Uterus (tissue), 2 donors: Measurements from ENCODE around the gene OTOG.

Experiments used
- POLR2A ChIP-seq, 2 donors: fragments of 450-650 bp; IDR thresholded peaks; one replicate each; pipeline ENCODE4 v1.6.1; 2016; ENCODE audit warnings: antibody characterized with exemption in 2 of 2, mild to moderate bottlenecking in 1 of 2, moderate library complexity in 1 of 2
- TF ChIP-seq, protein P1 (sequence below), 4 experiments: fragments of 200-600 bp in 2 of 4; fragments of 450-650 bp in 2 of 4; sonication (generic) in 2 of 4; IDR thresholded peaks; one replicate each; pipeline ENCODE4 v1.5.1; 2016 to 2019; ENCODE audit warnings: antibody characterized with exemption in 4 of 4, mild to moderate bottlenecking in 2 of 4, moderate library complexity in 1 of 4

- TF ChIP-seq POLR2A (IDR thresholded peaks at IDR 0.05): no peak
- TF ChIP-seq, protein P1, sequence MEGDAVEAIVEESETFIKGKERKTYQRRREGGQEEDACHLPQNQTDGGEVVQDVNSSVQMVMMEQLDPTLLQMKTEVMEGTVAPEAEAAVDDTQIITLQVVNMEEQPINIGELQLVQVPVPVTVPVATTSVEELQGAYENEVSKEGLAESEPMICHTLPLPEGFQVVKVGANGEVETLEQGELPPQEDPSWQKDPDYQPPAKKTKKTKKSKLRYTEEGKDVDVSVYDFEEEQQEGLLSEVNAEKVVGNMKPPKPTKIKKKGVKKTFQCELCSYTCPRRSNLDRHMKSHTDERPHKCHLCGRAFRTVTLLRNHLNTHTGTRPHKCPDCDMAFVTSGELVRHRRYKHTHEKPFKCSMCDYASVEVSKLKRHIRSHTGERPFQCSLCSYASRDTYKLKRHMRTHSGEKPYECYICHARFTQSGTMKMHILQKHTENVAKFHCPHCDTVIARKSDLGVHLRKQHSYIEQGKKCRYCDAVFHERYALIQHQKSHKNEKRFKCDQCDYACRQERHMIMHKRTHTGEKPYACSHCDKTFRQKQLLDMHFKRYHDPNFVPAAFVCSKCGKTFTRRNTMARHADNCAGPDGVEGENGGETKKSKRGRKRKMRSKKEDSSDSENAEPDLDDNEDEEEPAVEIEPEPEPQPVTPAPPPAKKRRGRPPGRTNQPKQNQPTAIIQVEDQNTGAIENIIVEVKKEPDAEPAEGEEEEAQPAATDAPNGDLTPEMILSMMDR (IDR thresholded peaks at IDR 0.05): no peak
These were observed 102.6 kb downstream of the OTOG start for GRCh38 chr11:17649696-17650095.
